ENCODE data around the gene CAPZA2.

The CAPZA2 gene

DNA sequence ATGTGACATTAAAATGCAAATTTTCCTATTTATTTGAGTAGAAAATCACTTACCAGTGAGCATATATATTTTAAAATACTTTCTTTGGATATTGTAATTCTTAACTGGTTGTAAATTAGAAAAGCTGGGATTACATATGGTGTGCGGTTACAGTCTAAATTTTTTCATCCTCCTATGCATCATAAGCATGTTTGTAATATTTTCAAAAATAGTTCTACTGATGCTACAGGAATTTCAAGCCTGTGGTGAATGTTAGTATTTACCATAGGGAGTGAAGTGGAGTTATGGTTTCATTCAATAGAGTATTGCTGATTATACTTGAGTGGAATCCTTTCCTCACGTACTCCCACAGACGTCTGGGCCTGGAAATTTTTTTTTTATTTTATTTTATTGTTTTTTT lies 56.3 kb downstream of the CAPZA2 start:
- Histone ChIP-seq H3K27me3 (ENCODE audit: control insufficient read depth in 3 of 3, insufficient read depth in 3 of 3, low read depth in 1 of 3, low read length in 3 of 3) (no peaks in the 10 kb centered on the region), H2AFZ (ENCODE audit: low read length) (no peak overlapping the region), H3K4ac (ENCODE audit: low read length) (no peak overlapping the region), H2BK15ac (ENCODE audit: low read length) (no peak overlapping the region), H4K91ac (ENCODE audit: low read depth, low read length, poor library complexity) (no peak overlapping the region), H2AK5ac (ENCODE audit: low read depth, low read length) (no peak overlapping the region), H2BK12ac (ENCODE audit: low read length) (no peak overlapping the region), H3K27ac (replicated peaks; ENCODE audit: low read length) (no peak overlapping the region), H3K9me3 (replicated peaks in 1 of 2; ENCODE audit: control insufficient read depth in 2 of 2, insufficient read depth in 1 of 2, low read depth in 1 of 2, low read length in 2 of 2) (no peaks in the 10 kb centered on the region), H3K4me2 (ENCODE audit: insufficient read depth, low read length, poor library complexity, severe bottlenecking) (no peak overlapping the region), H4K8ac (ENCODE audit: low read depth, low read length) (no peak overlapping the region), H3K4me3 (ENCODE audit: low read length in 2 of 2) (no peak overlapping the region), H3K9ac (ENCODE audit: low read depth, low read length, poor library complexity) (no peak overlapping the region), H3K36me3 (replicated peaks in 1 of 2; ENCODE audit: control insufficient read depth in 2 of 2, insufficient read depth in 2 of 2, low read length in 2 of 2) (peaks cover 10 to 61% of the 10 kb centered on the region in 2 donors), H3K14ac (ENCODE audit: low read length) (no peak overlapping the region), H3K4me1 (ENCODE audit: control insufficient read depth in 2 of 2, insufficient read depth in 1 of 2, low read depth in 1 of 2, low read length in 2 of 2) (no peaks in the 10 kb centered on the region), H3K23ac (ENCODE audit: low read depth, low read length, poor library complexity) (no peak overlapping the region), H3K79me1 (ENCODE audit: low read depth, low read length) (no peaks in the 10 kb centered on the region), H3K18ac (ENCODE audit: low read length) (no peak overlapping the region), H2BK5ac (ENCODE audit: low read length) (no peak overlapping the region), H2BK120ac (ENCODE audit: low read depth, low read length) (no peak overlapping the region)
- DNase-seq (ENCODE audit: low spot score): no peak
- WGBS, 2 donors (ENCODE audit: extremely low coverage in 2 of 2, insufficient read length in 2 of 2, insufficient replicate concordance in 1 of 2): no CpG with 5 or more reads among the region's 3 CpGs

DNA sequence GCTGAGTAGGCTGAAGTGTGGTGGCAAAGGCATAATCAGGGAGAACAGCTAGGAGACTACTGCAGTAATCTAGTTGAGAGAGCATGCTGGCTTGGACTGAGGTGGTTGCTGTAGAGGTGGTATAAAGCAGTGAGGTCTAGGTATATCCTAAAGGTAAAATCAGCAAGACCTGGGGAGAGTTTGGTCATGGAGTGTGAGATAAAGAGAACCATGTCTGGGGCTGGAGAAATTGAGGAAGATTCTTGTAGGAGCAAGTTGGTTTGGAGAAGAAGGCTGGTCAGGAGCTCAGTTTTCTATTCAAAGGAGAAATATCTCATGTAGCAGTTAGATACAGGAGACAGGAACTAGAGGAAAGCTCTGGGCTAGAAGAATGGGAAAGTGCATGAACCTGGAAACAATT lies 58.0 kb downstream of the CAPZA2 start:
- Histone ChIP-seq H2AK5ac (ENCODE audit: low read depth, low read length) (no peak overlapping the region), H2BK120ac (ENCODE audit: low read depth, low read length) (no peak overlapping the region), H3K18ac (ENCODE audit: low read length) (no peak overlapping the region), H3K9ac (ENCODE audit: low read depth, low read length, poor library complexity) (no peak overlapping the region), H4K91ac (ENCODE audit: low read depth, low read length, poor library complexity) (no peak overlapping the region), H3K14ac (ENCODE audit: low read length) (no peak overlapping the region), H3K4me2 (ENCODE audit: insufficient read depth, low read length, poor library complexity, severe bottlenecking) (no peak overlapping the region), H3K27me3 (ENCODE audit: control insufficient read depth in 3 of 3, insufficient read depth in 3 of 3, low read depth in 1 of 3, low read length in 3 of 3) (no peaks in the 10 kb centered on the region), H3K27ac (replicated peaks; ENCODE audit: low read length) (no peak overlapping the region), H3K23ac (ENCODE audit: low read depth, low read length, poor library complexity) (no peak overlapping the region), H2AFZ (ENCODE audit: low read length) (no peak overlapping the region), H2BK15ac (ENCODE audit: low read length) (no peak overlapping the region), H3K36me3 (replicated peaks in 1 of 2; ENCODE audit: control insufficient read depth in 2 of 2, insufficient read depth in 2 of 2, low read length in 2 of 2) (peaks cover 8 to 48% of the 10 kb centered on the region in 2 donors), H3K4ac (ENCODE audit: low read length) (no peak overlapping the region), H4K8ac (ENCODE audit: low read depth, low read length) (no peak overlapping the region), H3K79me1 (ENCODE audit: low read depth, low read length) (no peaks in the 10 kb centered on the region), H3K4me3 (ENCODE audit: low read length in 2 of 2) (no peak overlapping the region), H3K9me3 (replicated peaks in 1 of 2; ENCODE audit: control insufficient read depth in 2 of 2, insufficient read depth in 1 of 2, low read depth in 1 of 2, low read length in 2 of 2) (no peaks in the 10 kb centered on the region), H2BK12ac (ENCODE audit: low read length) (no peak overlapping the region), H3K4me1 (ENCODE audit: control insufficient read depth in 2 of 2, insufficient read depth in 1 of 2, low read depth in 1 of 2, low read length in 2 of 2) (no peaks in the 10 kb centered on the region), H2BK5ac (ENCODE audit: low read length) (no peak overlapping the region)
- no peak for DNase-seq (ENCODE audit: low spot score)

DNA sequence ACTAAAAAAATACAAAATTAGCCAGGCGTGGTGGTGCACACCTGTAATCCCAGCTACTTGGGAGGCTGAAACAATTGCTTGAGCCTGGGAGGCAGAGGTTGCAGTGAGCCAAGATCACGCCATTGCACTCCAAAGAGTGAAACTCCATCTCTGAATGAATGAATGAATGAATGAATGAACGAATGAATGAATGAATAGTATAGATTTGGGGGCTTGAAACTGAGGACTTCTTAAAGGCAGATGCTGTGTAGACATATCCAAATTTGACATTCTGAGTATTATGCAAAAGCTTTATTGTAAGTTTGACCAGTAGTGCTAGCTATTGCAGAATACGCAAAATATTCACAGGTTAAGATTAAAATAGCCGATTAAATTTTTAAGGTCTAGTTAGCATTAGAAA lies 60.2 kb downstream of the CAPZA2 start:
- no peak overlapping the region for H4K8ac ChIP-seq (ENCODE audit: low read depth, low read length)
- no peak overlapping the region for H2BK12ac ChIP-seq (ENCODE audit: low read length)
- no peak overlapping the region for H3K4me3 ChIP-seq (ENCODE audit: low read length in 2 of 2)
- no peak overlapping the region for H2AFZ ChIP-seq (ENCODE audit: low read length)
- no peaks in the 10 kb centered on the region for H3K4me1 ChIP-seq (ENCODE audit: control insufficient read depth in 2 of 2, insufficient read depth in 1 of 2, low read depth in 1 of 2, low read length in 2 of 2)
- peaks cover 4 to 27% of the 10 kb centered on the region in 2 donors for H3K36me3 ChIP-seq (replicated peaks in 1 of 2; ENCODE audit: control insufficient read depth in 2 of 2, insufficient read depth in 2 of 2, low read length in 2 of 2)
- no peak overlapping the region for H3K27ac ChIP-seq (replicated peaks; ENCODE audit: low read length)
- H2BK5ac ChIP-seq (ENCODE audit: low read length): no peak overlapping the region
- H2AK5ac ChIP-seq (ENCODE audit: low read depth, low read length): no peak overlapping the region
- no peak for DNase-seq (ENCODE audit: low spot score)
- no peak overlapping the region for H3K18ac ChIP-seq (ENCODE audit: low read length)
- no peak overlapping the region for H3K23ac ChIP-seq (ENCODE audit: low read depth, low read length, poor library complexity)
- no peaks in the 10 kb centered on the region for H3K79me1 ChIP-seq (ENCODE audit: low read depth, low read length)
- H3K4ac ChIP-seq (ENCODE audit: low read length): no peak overlapping the region
- no CpG with 5 or more reads among the region's 5 CpGs for WGBS, 2 donors (ENCODE audit: extremely low coverage in 2 of 2, insufficient read length in 2 of 2, insufficient replicate concordance in 1 of 2)
- H4K91ac ChIP-seq (ENCODE audit: low read depth, low read length, poor library complexity): no peak overlapping the region
- no peak overlapping the region for H3K4me2 ChIP-seq (ENCODE audit: insufficient read depth, low read length, poor library complexity, severe bottlenecking)
- H2BK15ac ChIP-seq (ENCODE audit: low read length): no peak overlapping the region
- no peak overlapping the region for H2BK120ac ChIP-seq (ENCODE audit: low read depth, low read length)
- H3K14ac ChIP-seq (ENCODE audit: low read length): no peak overlapping the region
- no peaks in the 10 kb centered on the region for H3K27me3 ChIP-seq (ENCODE audit: control insufficient read depth in 3 of 3, insufficient read depth in 3 of 3, low read depth in 1 of 3, low read length in 3 of 3)
- no peak overlapping the region for H3K9ac ChIP-seq (ENCODE audit: low read depth, low read length, poor library complexity)
- no peaks in the 10 kb centered on the region for H3K9me3 ChIP-seq (replicated peaks in 1 of 2; ENCODE audit: control insufficient read depth in 2 of 2, insufficient read depth in 1 of 2, low read depth in 1 of 2, low read length in 2 of 2)

DNA sequence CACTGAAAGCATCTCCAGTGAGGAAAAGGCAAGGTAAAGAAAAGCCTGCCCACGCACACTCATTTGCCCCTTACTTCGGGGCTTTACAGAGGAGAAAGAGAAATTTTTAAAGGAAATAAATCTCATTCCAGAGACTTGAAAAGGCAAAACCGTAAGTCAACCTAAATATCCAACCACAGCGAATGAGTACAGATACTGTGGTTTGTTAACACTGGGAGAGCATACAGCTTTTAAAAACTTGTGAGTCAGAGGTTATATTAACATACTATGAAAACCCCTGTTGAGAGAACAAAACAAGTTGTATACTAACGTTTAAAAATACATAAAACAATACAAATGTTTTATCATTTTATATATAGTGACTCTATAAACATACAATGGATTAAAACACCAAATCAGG lies 62.4 kb downstream of the CAPZA2 start:
- no peak overlapping the region for H2AK5ac ChIP-seq (ENCODE audit: low read depth, low read length)
- WGBS, 2 donors (ENCODE audit: extremely low coverage in 2 of 2, insufficient read length in 2 of 2, insufficient replicate concordance in 1 of 2): no CpG with 5 or more reads among the region's 5 CpGs
- no peak for DNase-seq (ENCODE audit: low spot score)
- H4K91ac ChIP-seq (ENCODE audit: low read depth, low read length, poor library complexity): no peak overlapping the region
- H3K27me3 ChIP-seq (ENCODE audit: control insufficient read depth in 3 of 3, insufficient read depth in 3 of 3, low read depth in 1 of 3, low read length in 3 of 3): no peaks in the 10 kb centered on the region
- H2AFZ ChIP-seq (ENCODE audit: low read length): no peak overlapping the region
- H3K23ac ChIP-seq (ENCODE audit: low read depth, low read length, poor library complexity): no peak overlapping the region
- H3K4me1 ChIP-seq (ENCODE audit: control insufficient read depth in 2 of 2, insufficient read depth in 1 of 2, low read depth in 1 of 2, low read length in 2 of 2): no peaks in the 10 kb centered on the region
- H2BK15ac ChIP-seq (ENCODE audit: low read length): no peak overlapping the region
- no peak overlapping the region for H3K27ac ChIP-seq (replicated peaks; ENCODE audit: low read length)
- no peak overlapping the region for H2BK5ac ChIP-seq (ENCODE audit: low read length)
- H3K4ac ChIP-seq (ENCODE audit: low read length): no peak overlapping the region
- no peak overlapping the region for H3K9ac ChIP-seq (ENCODE audit: low read depth, low read length, poor library complexity)
- no peak overlapping the region for H2BK120ac ChIP-seq (ENCODE audit: low read depth, low read length)
- H3K4me2 ChIP-seq (ENCODE audit: insufficient read depth, low read length, poor library complexity, severe bottlenecking): no peak overlapping the region
- H3K14ac ChIP-seq (ENCODE audit: low read length): no peak overlapping the region
- no peak overlapping the region for H4K8ac ChIP-seq (ENCODE audit: low read depth, low read length)
- no peak overlapping the region for H2BK12ac ChIP-seq (ENCODE audit: low read length)
- H3K4me3 ChIP-seq (ENCODE audit: low read length in 2 of 2): no peak overlapping the region
- peaks cover 2 to 8% of the 10 kb centered on the region in 2 donors for H3K36me3 ChIP-seq (replicated peaks in 1 of 2; ENCODE audit: control insufficient read depth in 2 of 2, insufficient read depth in 2 of 2, low read length in 2 of 2)
- H3K18ac ChIP-seq (ENCODE audit: low read length): no peak overlapping the region
- no peaks in the 10 kb centered on the region for H3K9me3 ChIP-seq (replicated peaks in 1 of 2; ENCODE audit: control insufficient read depth in 2 of 2, insufficient read depth in 1 of 2, low read depth in 1 of 2, low read length in 2 of 2)
- no peaks in the 10 kb centered on the region for H3K79me1 ChIP-seq (ENCODE audit: low read depth, low read length)
